Ascending aorta (tissue), 2 donors: ENCODE measurements around the gene USP31. TPM values are rescaled to one million over a fixed set of nuclear protein-coding genes. Genes with fewer than 3 reads are reported as not detected.
"Not testable (repeated sequence)": the region's sequence is repeated elsewhere in the genome, so short reads cannot be mapped to it uniquely, and the experiment has no call there.

Source experiments
- DNase-seq, 2 donors: peaks; one replicate each; pipeline ENCODE4 v3.0.0-alpha.2; 2019; ENCODE audit warnings: low spot score in 2 of 2
- H3K27ac ChIP-seq, 2 donors: fragments of 200-600 bp; sonication (generic); one replicate each; pipeline ENCODE4 v1.5.1; 2016 to 2017; ENCODE audit warnings: mild to moderate bottlenecking in 1 of 2
- H3K27me3 ChIP-seq: fragments of 200-600 bp; sonication (generic); one replicate; pipeline ENCODE4 v1.5.1; 2017
- H3K36me3 ChIP-seq, 2 donors: fragments of 200-600 bp; sonication (generic); one replicate each; pipeline ENCODE4 v1.5.1; 2016
- H3K4me1 ChIP-seq, 2 donors: fragments of 200-600 bp; sonication (generic); one replicate each; pipeline ENCODE4 v1.5.1; 2016 to 2017; ENCODE audit warnings: mild to moderate bottlenecking in 1 of 2
- H3K4me3 ChIP-seq, 2 donors: fragments of 200-600 bp; sonication (generic); one replicate each; pipeline ENCODE4 v1.5.1; 2016 to 2017; ENCODE audit warnings: mild to moderate bottlenecking in 1 of 2
- H3K9me3 ChIP-seq, 2 donors: fragments of 200-600 bp; sonication (generic); one replicate each; pipeline ENCODE4 v1.5.1; 2016
- CTCF ChIP-seq, 3 experiments: fragments of 200-600 bp in 2 of 3; fragments of 450-650 bp in 1 of 3; sonication (generic) in 2 of 3; IDR thresholded peaks; one replicate each; pipeline ENCODE4 v1.5.1; 2016 to 2019; ENCODE audit warnings: antibody characterized with exemption in 3 of 3, mild to moderate bottlenecking in 1 of 3, moderate library complexity in 1 of 3
- intact Hi-C: fragments of 100-400 bp; cut with DNase I; formaldehyde crosslinking; loops from one replicate; pipeline ENCODE4 v1.15.1; 2023
- total RNA-seq: library from RNA; depleted of rRNA; stranded (reverse); fragments of >200 nt; gene quantifications from one replicate; pipeline ENCODE4 v1.1.0, GENCODE V29; 2016

USP31 gene
- total RNA-seq, 1 donor from 2014 or later: 6.2 TPM

- intact Hi-C loops: loop anchor here (5.0 kb wide), 1 partner anchor 40 kb away; the partner anchor contains the start of gene USP31
- peaks cover 0 to 10% of the 10 kb centered on the region in 2 donors for H3K4me1 ChIP-seq
- no peak overlapping the region for H3K4me3 ChIP-seq
- H3K9me3 ChIP-seq: no peaks in the 10 kb centered on the region
- H3K36me3 ChIP-seq: peaks cover 6 to 7% of the 10 kb centered on the region in 2 donors
- TF ChIP-seq CTCF (IDR thresholded peaks at IDR 0.05): no peak
- no peak overlapping the region for H3K27ac ChIP-seq
- H3K27me3 ChIP-seq: no peaks in the 10 kb centered on the region
- no peak for DNase-seq
Observed at GRCh38 chr16:23107117-23107516, 42.1 kb downstream of the USP31 start.

GRCh38 chr16:23105309-23105708 is 43.9 kb downstream of the USP31 start:
- H3K27ac ChIP-seq: peak overlapping the region; percentile 60 to 62
- intact Hi-C loops: loop anchor here (5.0 kb wide), 1 partner anchor 42 kb away; the partner anchor contains the start of gene USP31
- no peaks in the 10 kb centered on the region for H3K9me3 ChIP-seq
- no peak for TF ChIP-seq CTCF (IDR thresholded peaks at IDR 0.05)
- no peak overlapping the region for H3K4me3 ChIP-seq
- H3K36me3 ChIP-seq: peaks cover 17 to 22% of the 10 kb centered on the region in 2 donors
- H3K27me3 ChIP-seq: no peaks in the 10 kb centered on the region
- peaks cover 0 to 10% of the 10 kb centered on the region in 2 donors for H3K4me1 ChIP-seq
- no peak for DNase-seq

GRCh38 chr16:23104032-23104955 is 45.0 kb downstream of the USP31 start:
- DNase-seq: no peak
- Histone ChIP-seq H3K27ac (peak overlapping the region; percentile 60 to 62), H3K27me3 (no peaks in the 10 kb centered on the region), H3K4me3 (no peak overlapping the region), H3K9me3 (no peaks in the 10 kb centered on the region), H3K36me3 (peaks cover 17 to 22% of the 10 kb centered on the region in 2 donors), H3K4me1 (peaks cover 0 to 10% of the 10 kb centered on the region in 2 donors)
- no peak for TF ChIP-seq CTCF (IDR thresholded peaks at IDR 0.05)
- intact Hi-C loops: no loop called here

GRCh38 chr16:23103603-23104002 is 45.6 kb downstream of the USP31 start:
- H3K36me3 ChIP-seq: peaks cover 17 to 22% of the 10 kb centered on the region in 2 donors
- intact Hi-C loops: no loop called here

GRCh38 chr16:23101012-23101550 is 48.2 kb downstream of the USP31 start:
- intact Hi-C loops: no loop called here
- DNase-seq: no peak
- H3K4me3 ChIP-seq: no peak overlapping the region
- H3K27me3 ChIP-seq: no peaks in the 10 kb centered on the region
- H3K9me3 ChIP-seq: no peaks in the 10 kb centered on the region
- TF ChIP-seq CTCF (IDR thresholded peaks at IDR 0.05): no peak
- H3K4me1 ChIP-seq: peaks cover 0 to 10% of the 10 kb centered on the region in 2 donors
- H3K27ac ChIP-seq: no peak overlapping the region
- H3K36me3 ChIP-seq: peaks cover 14 to 19% of the 10 kb centered on the region in 2 donors

More at GRCh38 chr16:23103603-23104002, 45.6 kb downstream of the USP31 start:
- TF ChIP-seq CTCF (IDR thresholded peaks at IDR 0.05): no peak
- H3K27me3 ChIP-seq: no peaks in the 10 kb centered on the region
- H3K4me1 ChIP-seq: peaks cover 0 to 10% of the 10 kb centered on the region in 2 donors
- H3K27ac ChIP-seq: peak overlapping the region; percentile 29 to 60
- no peaks in the 10 kb centered on the region for H3K9me3 ChIP-seq
- no peak for DNase-seq
- no peak overlapping the region for H3K4me3 ChIP-seq

- H3K27ac ChIP-seq, H3K9me3 ChIP-seq, H3K27me3 ChIP-seq, H3K4me3 ChIP-seq, H3K4me1 ChIP-seq, DNase-seq, intact Hi-C loops: not testable (repeated sequence)
- H3K36me3 ChIP-seq: peaks cover 6 to 24% of the 10 kb centered on the region in 2 donors
Observed at GRCh38 chr16:23096450-23096849, 52.8 kb downstream of the USP31 start.

GRCh38 chr16:23094136-23094535 is 55.1 kb downstream of the USP31 start:
- H3K27me3 ChIP-seq, H3K4me3 ChIP-seq, H3K9me3 ChIP-seq, DNase-seq, H3K27ac ChIP-seq, intact Hi-C loops, H3K4me1 ChIP-seq: not testable (repeated sequence)
- H3K36me3 ChIP-seq: peaks cover 3 to 22% of the 10 kb centered on the region in 2 donors
